ENCODE results near the gene FGF1.

The FGF1 gene

GRCh38 chr5:142571371-142571770 lies 114.5 kb downstream of the FGF1 start:
- DNase-seq, result no peak

- no peak for DNase-seq
Observed at GRCh38 chr5:142569905-142570304, 116.0 kb downstream of the FGF1 start.

DNA sequence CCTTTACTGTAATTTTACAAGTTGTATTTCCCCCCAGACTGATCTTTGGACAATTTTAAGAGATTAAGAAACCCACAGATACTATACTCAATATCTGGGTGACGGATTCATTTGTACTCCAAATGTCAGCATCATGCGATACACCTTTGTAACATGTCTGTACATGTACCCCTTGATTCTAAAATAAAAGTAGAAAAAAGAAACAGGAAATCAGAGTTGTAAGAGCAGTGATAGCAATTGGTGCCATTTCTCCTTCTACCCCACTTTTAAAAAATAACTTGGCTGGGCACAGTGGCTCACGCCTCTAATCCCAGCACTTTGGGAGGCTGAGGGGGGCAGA lies 116.9 kb downstream of the FGF1 start:
- DNase-seq, result no peak

DNA sequence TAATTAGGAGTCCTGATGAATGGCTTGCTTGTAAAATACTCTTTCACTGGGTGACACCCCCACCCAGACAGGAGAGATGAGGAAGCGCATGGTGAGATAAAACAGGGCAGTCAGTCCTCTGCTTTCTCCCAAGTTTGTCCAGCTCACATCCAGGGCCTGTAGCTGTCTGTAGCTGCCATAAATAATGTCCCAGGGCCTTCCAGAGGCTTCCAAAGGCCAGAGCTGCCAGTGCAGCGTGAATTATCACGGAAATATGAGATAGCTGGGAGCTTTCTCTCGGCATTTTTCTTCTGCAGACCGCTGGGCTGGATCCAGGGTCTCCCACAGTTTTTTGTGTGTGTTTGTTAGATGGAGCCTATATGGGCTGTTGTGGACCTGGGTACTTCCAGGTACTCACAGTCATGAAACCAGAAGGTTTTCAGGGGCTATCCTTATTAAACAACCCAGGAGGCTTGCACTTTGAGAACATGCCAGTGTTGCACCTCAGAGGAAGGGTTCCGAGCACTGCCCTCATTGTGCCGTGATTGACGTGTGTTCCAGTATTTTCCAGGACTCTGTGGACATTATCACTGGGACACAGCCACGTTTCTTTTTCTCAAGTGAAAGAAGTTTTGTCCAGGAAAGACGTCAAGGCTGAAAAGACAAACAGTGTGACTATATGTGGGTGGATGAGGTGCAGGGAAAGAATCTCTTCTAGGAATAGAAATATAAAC lies 117.5 kb downstream of the FGF1 start:
- peak; percentile 52 for DNase-seq

GRCh38 chr5:142561486-142562097 lies 124.3 kb downstream of the FGF1 start:
- DNase-seq, result no peak

- no peak for DNase-seq
Observed at GRCh38 chr5:142561029-142561428, 124.9 kb downstream of the FGF1 start.

- DNase-seq, result no peak
Observed at GRCh38 chr5:142552107-142552506, 133.8 kb downstream of the FGF1 start.

DNA sequence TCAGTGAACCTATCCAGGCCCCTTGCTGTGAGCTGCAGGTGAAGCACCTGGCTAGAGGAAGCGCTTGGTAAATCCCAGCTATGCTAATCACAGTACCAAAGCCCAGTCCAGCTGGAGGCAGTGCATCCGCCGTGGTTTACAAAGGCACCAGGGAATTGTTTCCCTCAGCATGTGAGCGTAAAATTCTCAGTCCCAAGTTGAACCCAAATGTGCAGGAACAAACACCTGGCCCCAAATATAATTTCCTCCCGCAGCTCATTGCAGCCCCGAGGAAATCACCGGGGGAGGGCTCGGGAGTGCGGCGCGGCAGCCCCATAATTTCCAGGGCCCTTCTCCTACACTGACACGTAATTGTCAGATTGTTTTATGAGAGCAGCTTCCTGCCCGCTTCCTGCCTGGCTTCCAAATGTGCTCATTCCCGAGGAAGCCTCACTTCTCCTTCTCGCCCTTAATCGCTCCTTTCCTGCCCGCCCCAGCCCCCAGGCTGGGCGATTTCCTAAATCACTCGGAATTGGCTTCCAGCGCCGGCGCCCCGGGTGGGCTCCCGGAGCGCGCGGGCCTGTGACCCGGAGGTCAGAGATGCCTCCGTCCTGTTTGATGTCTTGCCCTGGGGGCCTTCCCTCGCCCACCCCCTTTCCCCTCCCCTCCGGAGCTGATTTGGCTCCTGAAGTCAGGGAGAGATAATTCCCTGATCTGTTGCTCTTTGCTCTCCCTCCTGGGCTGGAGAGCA lies 134.4 kb downstream of the FGF1 start:
- peak; percentile 62 for DNase-seq

- no peak for DNase-seq
Observed at GRCh38 chr5:142550471-142550870, 135.4 kb downstream of the FGF1 start.

- no peak for DNase-seq
Observed at GRCh38 chr5:142549834-142550233, 136.1 kb downstream of the FGF1 start.

- peak; percentile 71 for DNase-seq
Observed at GRCh38 chr5:142548739-142549275, 137.1 kb downstream of the FGF1 start.

- no peak for DNase-seq
Observed at GRCh38 chr5:142547445-142548380, 138.2 kb downstream of the FGF1 start.

DNA sequence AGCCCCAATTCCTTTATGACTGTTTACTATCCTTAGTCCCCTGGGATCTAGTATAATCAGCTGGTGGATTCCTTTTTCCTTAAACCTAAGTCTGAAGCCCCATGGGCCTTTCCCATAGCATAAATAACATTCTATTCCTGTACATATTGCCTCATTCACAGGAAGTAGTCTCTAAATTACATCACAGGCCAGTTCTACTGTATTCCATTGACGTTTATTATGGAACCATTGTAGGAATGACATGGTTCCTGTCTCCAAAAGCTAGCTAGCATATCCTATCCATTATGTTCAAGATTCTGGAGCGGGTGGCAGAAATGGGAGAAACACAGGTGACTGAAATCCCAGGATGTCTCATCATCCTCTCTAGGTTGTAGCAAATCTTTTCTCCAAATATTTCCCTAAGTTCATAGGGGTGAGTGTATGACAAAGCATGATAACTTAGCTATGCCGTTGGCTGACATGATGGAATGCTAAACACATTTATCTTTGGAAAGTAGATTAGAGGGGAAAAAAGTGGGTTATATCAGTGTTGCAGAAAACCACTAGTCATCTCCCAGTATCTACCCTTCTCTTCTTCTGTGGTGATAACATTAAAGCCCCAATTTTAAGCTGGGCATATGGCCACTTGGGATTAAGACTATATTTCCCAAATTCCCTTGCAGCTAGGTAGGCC lies 140.1 kb downstream of the FGF1 start:
- no peak for DNase-seq

GRCh38 chr5:142544946-142545649 lies 140.8 kb downstream of the FGF1 start:
- DNase-seq, result no peak

DNA sequence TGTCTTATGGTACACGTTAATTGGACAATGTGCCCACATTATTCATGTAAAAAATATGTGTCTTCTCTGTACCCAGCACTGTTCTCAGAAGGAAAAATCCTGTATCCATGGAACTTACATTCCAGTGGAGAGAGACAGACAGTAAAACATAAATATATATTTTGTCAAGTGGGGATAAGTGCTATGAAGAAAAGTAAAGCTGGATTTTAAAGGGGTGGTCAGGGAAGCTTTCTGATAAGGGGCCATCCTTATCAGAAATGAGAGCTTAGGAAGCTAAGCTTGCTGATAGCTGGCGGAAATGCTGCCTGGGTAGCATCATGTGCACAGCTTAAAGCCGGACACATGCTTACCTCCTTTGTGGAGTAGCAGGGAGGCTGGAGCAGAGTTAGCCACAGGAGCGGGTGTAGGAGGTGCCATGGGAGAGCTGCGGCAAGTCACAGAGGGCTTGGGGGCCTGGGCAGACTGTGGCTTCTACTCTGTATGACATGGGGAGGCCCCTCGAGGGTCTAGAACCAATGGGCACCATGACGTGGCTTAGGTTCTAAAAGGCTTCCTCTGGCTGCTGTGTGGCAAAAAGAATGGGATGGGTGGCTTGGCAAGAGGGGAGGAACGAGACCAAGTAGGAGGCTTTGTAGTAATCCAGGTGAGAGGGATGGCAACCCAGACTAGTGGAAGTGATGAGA lies 141.7 kb downstream of the FGF1 start:
- no peak for DNase-seq

- peak; percentile 59 for DNase-seq
Observed at GRCh38 chr5:142542906-142543305, 143.0 kb downstream of the FGF1 start.
